ENCODE measurements around the gene LDB2. TPM values are rescaled to one million over a fixed set of nuclear protein-coding genes. Genes with fewer than 3 reads are reported as not detected.

Gene LDB2
- polyA plus RNA-seq, 3 donors, result not detected

DNA sequence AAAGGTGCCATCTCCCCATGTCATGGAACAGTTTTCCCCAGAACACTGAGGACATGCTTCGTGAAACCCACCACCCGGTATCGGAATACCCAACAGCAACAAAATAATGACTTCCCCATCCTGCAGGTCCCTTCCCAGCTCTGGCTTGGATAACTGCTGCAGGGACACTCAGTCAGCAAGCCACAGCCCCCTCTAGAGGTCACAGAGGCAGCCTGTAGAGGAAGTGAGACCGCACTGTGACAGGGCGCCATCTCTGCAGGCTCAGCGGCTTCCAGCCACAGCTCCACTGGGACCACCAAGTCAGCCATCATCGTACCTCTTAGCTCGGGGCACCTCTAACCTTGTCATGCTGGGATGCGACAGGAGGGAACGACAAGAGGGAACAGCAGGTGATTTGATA is 315.9 kb downstream of the LDB2 start:
- TF ChIP-seq, protein P1, sequence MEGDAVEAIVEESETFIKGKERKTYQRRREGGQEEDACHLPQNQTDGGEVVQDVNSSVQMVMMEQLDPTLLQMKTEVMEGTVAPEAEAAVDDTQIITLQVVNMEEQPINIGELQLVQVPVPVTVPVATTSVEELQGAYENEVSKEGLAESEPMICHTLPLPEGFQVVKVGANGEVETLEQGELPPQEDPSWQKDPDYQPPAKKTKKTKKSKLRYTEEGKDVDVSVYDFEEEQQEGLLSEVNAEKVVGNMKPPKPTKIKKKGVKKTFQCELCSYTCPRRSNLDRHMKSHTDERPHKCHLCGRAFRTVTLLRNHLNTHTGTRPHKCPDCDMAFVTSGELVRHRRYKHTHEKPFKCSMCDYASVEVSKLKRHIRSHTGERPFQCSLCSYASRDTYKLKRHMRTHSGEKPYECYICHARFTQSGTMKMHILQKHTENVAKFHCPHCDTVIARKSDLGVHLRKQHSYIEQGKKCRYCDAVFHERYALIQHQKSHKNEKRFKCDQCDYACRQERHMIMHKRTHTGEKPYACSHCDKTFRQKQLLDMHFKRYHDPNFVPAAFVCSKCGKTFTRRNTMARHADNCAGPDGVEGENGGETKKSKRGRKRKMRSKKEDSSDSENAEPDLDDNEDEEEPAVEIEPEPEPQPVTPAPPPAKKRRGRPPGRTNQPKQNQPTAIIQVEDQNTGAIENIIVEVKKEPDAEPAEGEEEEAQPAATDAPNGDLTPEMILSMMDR (IDR thresholded peaks at IDR 0.05), result no peak
- Histone ChIP-seq H2AFZ (ENCODE audit: insufficient read depth, low read depth, low read length, poor library complexity, severe bottlenecking) (no peak overlapping the region), H3K27me3 (ENCODE audit: control insufficient read depth in 2 of 2, insufficient read depth in 2 of 2, low read length in 2 of 2) (no peaks in the 10 kb centered on the region), H4K20me1 (ENCODE audit: insufficient read depth, low read length) (no peaks in the 10 kb centered on the region), H3K9me3 (replicated peaks in 1 of 2; ENCODE audit: control insufficient read depth in 1 of 2, insufficient read depth in 1 of 2, low read length in 2 of 2) (no peaks in the 10 kb centered on the region), H3K4me2 (replicated peaks; ENCODE audit: extremely low read depth, low read length, poor library complexity, severe bottlenecking) (no peak overlapping the region), H3K9ac (ENCODE audit: insufficient read depth, low read length, poor library complexity, severe bottlenecking) (no peak overlapping the region), H3K36me3 (replicated peaks in 1 of 2; ENCODE audit: control insufficient read depth in 1 of 2, insufficient read depth in 2 of 2, low read length in 2 of 2) (no peaks in the 10 kb centered on the region), H3K4me3 (replicated peaks in 1 of 3; ENCODE audit: low read depth in 2 of 3, low read length in 3 of 3) (no peak overlapping the region), H3K27ac (ENCODE audit: low read depth in 1 of 2, low read length in 2 of 2) (no peak overlapping the region), H3K4me1 (ENCODE audit: control insufficient read depth in 1 of 2, insufficient read depth in 2 of 2, low read length in 2 of 2) (no peaks in the 10 kb centered on the region), H3K79me2 (ENCODE audit: insufficient read depth, low read length) (no peaks in the 10 kb centered on the region)
- 93% methylated on average over 10 of the region's 10 CpGs for WGBS (ENCODE audit: insufficient coverage)
- H3K36me3 Mint-ChIP-seq, result no peaks in the 10 kb centered on the region
- intact Hi-C loops (cut with micrococcal nuclease), result no loop called here
- H3K4me1 Mint-ChIP-seq, result no peaks in the 10 kb centered on the region
- no peak overlapping the region for H3K4me3 Mint-ChIP-seq
- peaks cover 0 to 11% (median 0%) of the 10 kb centered on the region in 7 donors for H3K9me3 Mint-ChIP-seq
- peaks cover 0 to 2% (median 0%) of the 10 kb centered on the region in 3 donors for H3K27me3 Mint-ChIP-seq (ENCODE audit: low read depth in 3 of 3)
- DNase-seq, result no peak
- H3K27ac Mint-ChIP-seq, result no peak overlapping the region

DNA sequence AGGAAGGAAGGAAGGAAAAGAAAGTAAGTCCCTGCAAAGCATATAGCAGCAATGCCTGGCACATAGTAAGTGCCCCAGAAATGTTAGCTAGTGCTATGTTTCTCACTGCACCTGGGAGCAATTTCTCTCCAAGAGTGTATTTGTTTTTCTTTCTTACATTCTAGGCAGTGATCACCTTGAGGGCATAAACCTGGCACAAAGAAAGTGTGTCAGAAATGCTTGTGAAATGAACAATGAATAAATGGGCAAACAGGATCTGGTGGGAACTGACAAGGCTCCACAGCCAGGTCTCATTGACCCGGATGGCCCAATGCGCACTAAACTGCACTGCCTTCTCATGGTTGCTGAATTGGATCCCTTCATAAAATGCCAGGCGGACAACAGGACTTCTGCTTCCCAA is 316.4 kb downstream of the LDB2 start:
- Histone ChIP-seq H3K36me3 (replicated peaks in 1 of 2; ENCODE audit: control insufficient read depth in 1 of 2, insufficient read depth in 2 of 2, low read length in 2 of 2) (no peaks in the 10 kb centered on the region), H4K20me1 (ENCODE audit: insufficient read depth, low read length) (no peaks in the 10 kb centered on the region), H3K4me2 (replicated peaks; ENCODE audit: extremely low read depth, low read length, poor library complexity, severe bottlenecking) (no peak overlapping the region), H3K9me3 (replicated peaks in 1 of 2; ENCODE audit: control insufficient read depth in 1 of 2, insufficient read depth in 1 of 2, low read length in 2 of 2) (no peaks in the 10 kb centered on the region), H3K27me3 (ENCODE audit: control insufficient read depth in 2 of 2, insufficient read depth in 2 of 2, low read length in 2 of 2) (no peaks in the 10 kb centered on the region), H3K9ac (ENCODE audit: insufficient read depth, low read length, poor library complexity, severe bottlenecking) (no peak overlapping the region), H3K79me2 (ENCODE audit: insufficient read depth, low read length) (no peaks in the 10 kb centered on the region), H3K27ac (ENCODE audit: low read depth in 1 of 2, low read length in 2 of 2) (no peak overlapping the region), H2AFZ (ENCODE audit: insufficient read depth, low read depth, low read length, poor library complexity, severe bottlenecking) (no peak overlapping the region), H3K4me3 (replicated peaks in 1 of 3; ENCODE audit: low read depth in 2 of 3, low read length in 3 of 3) (no peak overlapping the region), H3K4me1 (ENCODE audit: control insufficient read depth in 1 of 2, insufficient read depth in 2 of 2, low read length in 2 of 2) (no peaks in the 10 kb centered on the region)
- TF ChIP-seq, protein P1 (IDR thresholded peaks at IDR 0.05), result no peak
- H3K4me3 Mint-ChIP-seq, result no peak overlapping the region
- no peaks in the 10 kb centered on the region for H3K36me3 Mint-ChIP-seq
- WGBS (ENCODE audit: insufficient coverage), result 89% methylated on average over 1 of the region's 3 CpGs
- no peak for DNase-seq
- H3K27ac Mint-ChIP-seq, result no peak overlapping the region
- H3K4me1 Mint-ChIP-seq, result no peaks in the 10 kb centered on the region
- peaks cover 0 to 11% (median 0%) of the 10 kb centered on the region in 7 donors for H3K9me3 Mint-ChIP-seq
- H3K27me3 Mint-ChIP-seq (ENCODE audit: low read depth in 3 of 3), result peaks cover 0 to 2% (median 0%) of the 10 kb centered on the region in 3 donors
- intact Hi-C loops (cut with micrococcal nuclease), result no loop called here

Data from CD14-positive monocyte (primary cell).